HepG2 (cell line): ENCODE results near the gene ACSF3. TPM values are rescaled to one million over a fixed set of nuclear protein-coding genes. Genes with fewer than 3 reads are reported as not detected.

Experiments
- ELF3 ChIP-seq: IDR thresholded peaks from 2 replicates; pipeline ENCODE4 v1.6.1; 2016; ENCODE audit warnings: missing genetic modification reagents, missing compliant biosample characterization
- HNRNPL ChIP-seq: fragments of 200-400 bp; formaldehyde crosslinking; IDR thresholded peaks from 2 replicates; pipeline ENCODE4 v1.6.1; 2017; ENCODE audit warnings: mild to moderate bottlenecking, low read depth, low read length
- KLF6 ChIP-seq: IDR thresholded peaks from 2 replicates; pipeline ENCODE4 v1.8.0; 2016; ENCODE audit warnings: missing biosample characterization, missing genetic modification reagents
- PAWR ChIP-seq: sonication (generic); formaldehyde crosslinking; IDR thresholded peaks from 2 replicates; pipeline ENCODE4 v1.4.0; 2020; ENCODE audit warnings: missing genetic modification reagents, mild to moderate bottlenecking, borderline replicate concordance
- PRMT3 ChIP-seq: sonication (generic); formaldehyde crosslinking; IDR thresholded peaks from 2 replicates; pipeline ENCODE4 v1.8.1; 2022; ENCODE audit warnings: low read depth, mild to moderate bottlenecking, moderate library complexity, missing genetic modification reagents, borderline replicate concordance
- RFX1 ChIP-seq: fragments of 450-650 bp; IDR thresholded peaks from 2 replicates; pipeline ENCODE4 v1.6.1; 2017
- THAP11 ChIP-seq: IDR thresholded peaks from 2 replicates; pipeline ENCODE4 v1.6.1; 2016; ENCODE audit warnings: missing biosample characterization, missing genetic modification reagents
- ZBTB7B ChIP-seq: sonication (generic); formaldehyde crosslinking; IDR thresholded peaks from 2 replicates; pipeline ENCODE4 v1.4.0; 2020; ENCODE audit warnings: missing genetic modification reagents
- ZFP62 ChIP-seq: sonication (generic); formaldehyde crosslinking; IDR thresholded peaks from 2 replicates; pipeline ENCODE4 v1.4.0; 2020; ENCODE audit warnings: missing genetic modification reagents
- ZNF510 ChIP-seq: sonication (generic); formaldehyde crosslinking; IDR thresholded peaks from 2 replicates; pipeline ENCODE4 v1.4.0; 2020; ENCODE audit warnings: low read depth, mild to moderate bottlenecking, missing genetic modification reagents
- polyA plus RNA-seq, 8 experiments: library from polyadenylated mRNA; depleted of rRNA in 3 of 8; stranded (reverse) in 7 of 8; unstranded in 1 of 8; fragments of >200 nt; fragmentation: Illumina TruSeq in 4 of 8; extraction: Trizol in 4 of 8; gene quantifications; 2 replicates each; pipeline versions ENCODE4 v1.2.1 to v1.2.3, GENCODE V29; 2011 to 2016; ENCODE audit warnings: low read depth in 4 of 8, missing spikeins in 1 of 8, mixed read lengths in 1 of 8; ENCODE audit not compliant: insufficient read depth in 1 of 8
- total RNA-seq, 5 experiments: library from RNA; depleted of rRNA; stranded (reverse); fragments of >200 nt; fragmentation: Illumina TruSeq; extraction: Trizol; gene quantifications; 2 replicates each; pipeline ENCODE4 v1.2.3, GENCODE V29; 2016; ENCODE audit warnings: low read depth in 1 of 5
- TF ChIP-seq, protein P1 (sequence below): IDR thresholded peaks from 2 replicates; pipeline ENCODE4 v1.6.1; 2016; ENCODE audit warnings: low read depth, missing genetic modification reagents, missing compliant biosample characterization
- TF ChIP-seq, protein P2 (sequence below), 2 experiments: sonication (generic) in 1 of 2; formaldehyde crosslinking in 1 of 2; IDR thresholded peaks; 2 replicates each; pipeline versions ENCODE4 v1.4.0 to v1.6.1; 2016 to 2020; ENCODE audit warnings: borderline replicate concordance in 1 of 2, low read depth in 1 of 2, mild to moderate bottlenecking in 1 of 2, missing genetic modification reagents in 1 of 2
- TF ChIP-seq, protein P3 (sequence below): sonication (generic); formaldehyde crosslinking; IDR thresholded peaks from 2 replicates; pipeline ENCODE4 v1.4.0; 2020; ENCODE audit warnings: mild to moderate bottlenecking, missing genetic modification reagents, borderline replicate concordance

ACSF3 gene
- total and polyA plus RNA-seq, 2 of the 13 experiments (the other 11 are each of a cell fraction or from before 2014, with no cell fraction given) = 14.9 to 30.6 TPM

DNA sequence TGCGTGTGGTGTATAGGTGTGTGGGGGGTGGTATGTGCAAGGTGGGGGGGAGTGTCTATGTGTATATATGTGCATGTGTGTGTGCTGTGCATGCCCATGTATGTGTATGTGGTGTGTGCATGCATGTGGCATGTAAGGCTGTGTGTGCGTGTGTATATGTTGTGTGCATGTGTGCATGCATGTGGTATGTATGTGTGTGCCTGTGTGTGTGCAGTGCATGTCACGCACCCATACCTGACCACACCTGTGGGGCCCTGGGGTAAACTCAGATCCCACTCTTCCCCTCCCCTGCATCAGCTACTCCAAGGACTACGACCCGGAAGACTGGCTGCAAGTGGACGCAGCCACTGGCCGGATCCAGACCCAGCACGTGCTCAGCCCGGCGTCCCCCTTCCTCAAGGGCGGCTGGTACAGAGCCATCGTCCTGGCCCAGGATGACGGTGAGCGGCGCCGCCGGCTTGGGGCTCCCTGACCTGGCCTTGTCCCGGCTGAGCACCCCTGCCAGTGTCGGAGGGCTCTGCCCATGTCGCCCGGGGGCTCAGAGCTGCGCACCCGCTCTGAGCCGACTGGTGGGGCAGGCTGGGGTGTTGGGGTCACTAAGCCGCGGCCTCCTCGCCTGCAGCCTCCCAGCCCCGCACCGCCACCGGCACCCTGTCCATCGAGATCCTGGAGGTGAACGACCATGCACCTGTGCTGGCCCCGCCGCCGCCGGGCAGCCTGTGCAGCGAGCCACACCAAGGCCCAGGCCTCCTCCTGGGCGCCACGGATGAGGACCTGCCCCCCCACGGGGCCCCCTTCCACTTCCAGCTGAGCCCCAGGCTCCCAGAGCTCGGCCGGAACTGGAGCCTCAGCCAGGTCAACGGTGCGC is 97.6 kb downstream of the ACSF3 start (continued):
- TF ChIP-seq, protein P1, sequence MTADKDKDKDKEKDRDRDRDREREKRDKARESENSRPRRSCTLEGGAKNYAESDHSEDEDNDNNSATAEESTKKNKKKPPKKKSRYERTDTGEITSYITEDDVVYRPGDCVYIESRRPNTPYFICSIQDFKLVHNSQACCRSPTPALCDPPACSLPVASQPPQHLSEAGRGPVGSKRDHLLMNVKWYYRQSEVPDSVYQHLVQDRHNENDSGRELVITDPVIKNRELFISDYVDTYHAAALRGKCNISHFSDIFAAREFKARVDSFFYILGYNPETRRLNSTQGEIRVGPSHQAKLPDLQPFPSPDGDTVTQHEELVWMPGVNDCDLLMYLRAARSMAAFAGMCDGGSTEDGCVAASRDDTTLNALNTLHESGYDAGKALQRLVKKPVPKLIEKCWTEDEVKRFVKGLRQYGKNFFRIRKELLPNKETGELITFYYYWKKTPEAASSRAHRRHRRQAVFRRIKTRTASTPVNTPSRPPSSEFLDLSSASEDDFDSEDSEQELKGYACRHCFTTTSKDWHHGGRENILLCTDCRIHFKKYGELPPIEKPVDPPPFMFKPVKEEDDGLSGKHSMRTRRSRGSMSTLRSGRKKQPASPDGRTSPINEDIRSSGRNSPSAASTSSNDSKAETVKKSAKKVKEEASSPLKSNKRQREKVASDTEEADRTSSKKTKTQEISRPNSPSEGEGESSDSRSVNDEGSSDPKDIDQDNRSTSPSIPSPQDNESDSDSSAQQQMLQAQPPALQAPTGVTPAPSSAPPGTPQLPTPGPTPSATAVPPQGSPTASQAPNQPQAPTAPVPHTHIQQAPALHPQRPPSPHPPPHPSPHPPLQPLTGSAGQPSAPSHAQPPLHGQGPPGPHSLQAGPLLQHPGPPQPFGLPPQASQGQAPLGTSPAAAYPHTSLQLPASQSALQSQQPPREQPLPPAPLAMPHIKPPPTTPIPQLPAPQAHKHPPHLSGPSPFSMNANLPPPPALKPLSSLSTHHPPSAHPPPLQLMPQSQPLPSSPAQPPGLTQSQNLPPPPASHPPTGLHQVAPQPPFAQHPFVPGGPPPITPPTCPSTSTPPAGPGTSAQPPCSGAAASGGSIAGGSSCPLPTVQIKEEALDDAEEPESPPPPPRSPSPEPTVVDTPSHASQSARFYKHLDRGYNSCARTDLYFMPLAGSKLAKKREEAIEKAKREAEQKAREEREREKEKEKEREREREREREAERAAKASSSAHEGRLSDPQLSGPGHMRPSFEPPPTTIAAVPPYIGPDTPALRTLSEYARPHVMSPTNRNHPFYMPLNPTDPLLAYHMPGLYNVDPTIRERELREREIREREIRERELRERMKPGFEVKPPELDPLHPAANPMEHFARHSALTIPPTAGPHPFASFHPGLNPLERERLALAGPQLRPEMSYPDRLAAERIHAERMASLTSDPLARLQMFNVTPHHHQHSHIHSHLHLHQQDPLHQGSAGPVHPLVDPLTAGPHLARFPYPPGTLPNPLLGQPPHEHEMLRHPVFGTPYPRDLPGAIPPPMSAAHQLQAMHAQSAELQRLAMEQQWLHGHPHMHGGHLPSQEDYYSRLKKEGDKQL (CRISPR knock-in tag) = no peak
- no peak for TF ChIP-seq RFX1
- peak; percentile 86 for TF ChIP-seq ZBTB7B (CRISPR knock-in tag)
- TF ChIP-seq ELF3 (CRISPR knock-in tag) = peak; percentile 71
- no peak for TF ChIP-seq PAWR (CRISPR knock-in tag)
- 0 out of 2 replicates have a peak, but pooled peaks have one; percentile 45 for TF ChIP-seq PRMT3
- TF ChIP-seq, protein P2, sequence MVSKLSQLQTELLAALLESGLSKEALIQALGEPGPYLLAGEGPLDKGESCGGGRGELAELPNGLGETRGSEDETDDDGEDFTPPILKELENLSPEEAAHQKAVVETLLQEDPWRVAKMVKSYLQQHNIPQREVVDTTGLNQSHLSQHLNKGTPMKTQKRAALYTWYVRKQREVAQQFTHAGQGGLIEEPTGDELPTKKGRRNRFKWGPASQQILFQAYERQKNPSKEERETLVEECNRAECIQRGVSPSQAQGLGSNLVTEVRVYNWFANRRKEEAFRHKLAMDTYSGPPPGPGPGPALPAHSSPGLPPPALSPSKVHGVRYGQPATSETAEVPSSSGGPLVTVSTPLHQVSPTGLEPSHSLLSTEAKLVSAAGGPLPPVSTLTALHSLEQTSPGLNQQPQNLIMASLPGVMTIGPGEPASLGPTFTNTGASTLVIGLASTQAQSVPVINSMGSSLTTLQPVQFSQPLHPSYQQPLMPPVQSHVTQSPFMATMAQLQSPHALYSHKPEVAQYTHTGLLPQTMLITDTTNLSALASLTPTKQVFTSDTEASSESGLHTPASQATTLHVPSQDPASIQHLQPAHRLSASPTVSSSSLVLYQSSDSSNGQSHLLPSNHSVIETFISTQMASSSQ (IDR thresholded peaks at IDR 0.05; ENCODE audit: low read depth) = no peak
- TF ChIP-seq, protein P2 (CRISPR knock-in tag; IDR thresholded peaks at IDR 0.05; ENCODE audit: borderline replicate concordance) = no peak
- no peak for TF ChIP-seq ZFP62
- TF ChIP-seq ZNF510 (CRISPR knock-in tag) = no peak
- peak; percentile 15; the same call in 1 of the 2 replicates for TF ChIP-seq THAP11 (CRISPR knock-in tag)
- no peak for TF ChIP-seq KLF6 (CRISPR knock-in tag)
- TF ChIP-seq HNRNPL = peak; percentile 77
- TF ChIP-seq, protein P3, sequence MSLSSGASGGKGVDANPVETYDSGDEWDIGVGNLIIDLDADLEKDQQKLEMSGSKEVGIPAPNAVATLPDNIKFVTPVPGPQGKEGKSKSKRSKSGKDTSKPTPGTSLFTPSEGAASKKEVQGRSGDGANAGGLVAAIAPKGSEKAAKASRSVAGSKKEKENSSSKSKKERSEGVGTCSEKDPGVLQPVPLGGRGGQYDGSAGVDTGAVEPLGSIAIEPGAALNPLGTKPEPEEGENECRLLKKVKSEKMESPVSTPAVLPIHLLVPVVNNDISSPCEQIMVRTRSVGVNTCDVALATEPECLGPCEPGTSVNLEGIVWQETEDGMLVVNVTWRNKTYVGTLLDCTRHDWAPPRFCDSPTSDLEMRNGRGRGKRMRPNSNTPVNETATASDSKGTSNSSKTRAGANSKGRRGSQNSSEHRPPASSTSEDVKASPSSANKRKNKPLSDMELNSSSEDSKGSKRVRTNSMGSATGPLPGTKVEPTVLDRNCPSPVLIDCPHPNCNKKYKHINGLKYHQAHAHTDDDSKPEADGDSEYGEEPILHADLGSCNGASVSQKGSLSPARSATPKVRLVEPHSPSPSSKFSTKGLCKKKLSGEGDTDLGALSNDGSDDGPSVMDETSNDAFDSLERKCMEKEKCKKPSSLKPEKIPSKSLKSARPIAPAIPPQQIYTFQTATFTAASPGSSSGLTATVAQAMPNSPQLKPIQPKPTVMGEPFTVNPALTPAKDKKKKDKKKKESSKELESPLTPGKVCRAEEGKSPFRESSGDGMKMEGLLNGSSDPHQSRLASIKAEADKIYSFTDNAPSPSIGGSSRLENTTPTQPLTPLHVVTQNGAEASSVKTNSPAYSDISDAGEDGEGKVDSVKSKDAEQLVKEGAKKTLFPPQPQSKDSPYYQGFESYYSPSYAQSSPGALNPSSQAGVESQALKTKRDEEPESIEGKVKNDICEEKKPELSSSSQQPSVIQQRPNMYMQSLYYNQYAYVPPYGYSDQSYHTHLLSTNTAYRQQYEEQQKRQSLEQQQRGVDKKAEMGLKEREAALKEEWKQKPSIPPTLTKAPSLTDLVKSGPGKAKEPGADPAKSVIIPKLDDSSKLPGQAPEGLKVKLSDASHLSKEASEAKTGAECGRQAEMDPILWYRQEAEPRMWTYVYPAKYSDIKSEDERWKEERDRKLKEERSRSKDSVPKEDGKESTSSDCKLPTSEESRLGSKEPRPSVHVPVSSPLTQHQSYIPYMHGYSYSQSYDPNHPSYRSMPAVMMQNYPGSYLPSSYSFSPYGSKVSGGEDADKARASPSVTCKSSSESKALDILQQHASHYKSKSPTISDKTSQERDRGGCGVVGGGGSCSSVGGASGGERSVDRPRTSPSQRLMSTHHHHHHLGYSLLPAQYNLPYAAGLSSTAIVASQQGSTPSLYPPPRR = no peak
